HEK293 (cell line): ENCODE results near the gene FGD3.

ENCODE experiments used
- CTCF ChIA-PET: fragments of 350-600 bp; formaldehyde crosslinking; extraction: SDS; loops from one replicate; lab custom pipeline; 2021; ENCODE audit warnings: antibody characterized with exemption; lab: Yijun Ruan, JAX
- POLR2A ChIA-PET: fragments of 300-600 bp; formaldehyde crosslinking; extraction: SDS; loops from one replicate; lab custom pipeline; 2020; ENCODE audit warnings: antibody characterized with exemption, inconsistent platforms; lab: Yijun Ruan, JAX
- H3K27ac ChIP-seq: fragments of 200-500 bp; sonication (Bioruptor generic); 2 replicates; pipeline ENCODE4 v1.5.1; 2014; ENCODE audit warnings: low read depth, low read length, control low read depth, inconsistent platforms; ENCODE audit errors: extremely low read depth
- H3K36me3 ChIP-seq, 2 experiments: fragments of 200-500 bp in 1 of 2; sonication (Bioruptor generic) in 1 of 2; 1 replicate in 1 of 2; 2 replicates in 1 of 2; pipeline ENCODE4 v1.5.1; 2014 to 2017; ENCODE audit warnings: inconsistent platforms in 2 of 2, low read length in 2 of 2; ENCODE audit not compliant: control insufficient read depth in 2 of 2, insufficient read depth in 1 of 2
- H3K4me1 ChIP-seq: fragments of 200-500 bp; sonication (Bioruptor generic); 2 replicates; pipeline ENCODE4 v1.5.1; 2014; ENCODE audit warnings: mild to moderate bottlenecking, low read length, inconsistent platforms; ENCODE audit not compliant: control insufficient read depth, insufficient read depth
- H3K4me3 ChIP-seq: 2 replicates; pipeline ENCODE4 v1.5.1; 2011; ENCODE audit warnings: low read depth, mild to moderate bottlenecking, control low read depth, low read length, moderate library complexity
- H3K9me3 ChIP-seq: fragments of 200-500 bp; sonication (Bioruptor generic); 2 replicates; pipeline ENCODE4 v1.5.1; 2014; ENCODE audit warnings: low read depth, low read length, inconsistent platforms; ENCODE audit not compliant: control insufficient read depth, insufficient read depth
- ATF2 ChIP-seq: fragments of 450-650 bp; formaldehyde crosslinking; IDR thresholded peaks from 2 replicates; pipeline ENCODE4 v1.5.1; 2016; ENCODE audit warnings: missing biosample characterization, missing genetic modification characterization, low read depth
- IKZF3 ChIP-seq: fragments of 450-650 bp; IDR thresholded peaks from 2 replicates; pipeline ENCODE4 v1.5.0; 2018; ENCODE audit warnings: missing biosample characterization, mild to moderate bottlenecking, missing genetic modification characterization, moderate library complexity
- MEIS1 ChIP-seq: sonication (generic); formaldehyde crosslinking; IDR thresholded peaks from 2 replicates; pipeline ENCODE4 v1.8.1; 2022; ENCODE audit warnings: missing genetic modification reagents, mild to moderate bottlenecking, borderline replicate concordance
- PRDM1 ChIP-seq: fragments of 450-650 bp; formaldehyde crosslinking; IDR thresholded peaks from 2 replicates; pipeline ENCODE4; 2016; ENCODE audit warnings: missing biosample characterization, missing genetic modification characterization
- PRDM4 ChIP-seq: fragments of 450-650 bp; formaldehyde crosslinking; IDR thresholded peaks from 2 replicates; pipeline ENCODE4 v1.5.1; 2017; ENCODE audit warnings: missing biosample characterization, missing genetic modification characterization
- REST ChIP-seq: fragments of 450-650 bp; formaldehyde crosslinking; IDR thresholded peaks from 2 replicates; pipeline ENCODE4 v1.5.1; 2016; ENCODE audit warnings: missing biosample characterization, missing genetic modification characterization
- WT1 ChIP-seq: fragments of 450-650 bp; formaldehyde crosslinking; IDR thresholded peaks from 2 replicates; pipeline ENCODE4 v1.5.1; 2016; ENCODE audit warnings: missing biosample characterization, missing genetic modification characterization
- ZBTB48 ChIP-seq: fragments of 450-650 bp; formaldehyde crosslinking; IDR thresholded peaks from 2 replicates; pipeline ENCODE4 v1.5.1; 2016; ENCODE audit warnings: missing biosample characterization, missing genetic modification characterization
- ZBTB49 ChIP-seq: fragments of 450-650 bp; formaldehyde crosslinking; IDR thresholded peaks from 2 replicates; pipeline ENCODE4 v1.5.1; 2016; ENCODE audit warnings: missing biosample characterization, missing genetic modification characterization, low read depth
- ZFP3 ChIP-seq: fragments of 450-650 bp; formaldehyde crosslinking; IDR thresholded peaks from 2 replicates; pipeline ENCODE4 v1.5.1; 2016; ENCODE audit warnings: low read depth, missing biosample characterization, missing genetic modification characterization
- ZFP41 ChIP-seq: fragments of 450-650 bp; formaldehyde crosslinking; IDR thresholded peaks from 2 replicates; pipeline ENCODE4 v1.5.1; 2016; ENCODE audit warnings: missing biosample characterization, missing genetic modification characterization, borderline replicate concordance
- ZNF121 ChIP-seq: fragments of 450-650 bp; formaldehyde crosslinking; IDR thresholded peaks from 2 replicates; pipeline ENCODE4 v1.5.1; 2016; ENCODE audit warnings: missing biosample characterization, missing genetic modification characterization
- ZNF140 ChIP-seq: fragments of 450-650 bp; formaldehyde crosslinking; IDR thresholded peaks from 2 replicates; pipeline ENCODE4 v1.5.1; 2016; ENCODE audit warnings: missing biosample characterization, missing genetic modification characterization
- ZNF292 ChIP-seq: fragments of 450-650 bp; formaldehyde crosslinking; IDR thresholded peaks from 2 replicates; pipeline ENCODE4 v1.5.1; 2016; ENCODE audit warnings: low read depth, missing biosample characterization, missing genetic modification characterization, borderline replicate concordance
- ZNF350 ChIP-seq: fragments of 450-650 bp; formaldehyde crosslinking; IDR thresholded peaks from 2 replicates; pipeline ENCODE4 v1.5.0; 2017; ENCODE audit warnings: missing biosample characterization, mild to moderate bottlenecking, missing genetic modification characterization
- ZNF416 ChIP-seq: fragments of 450-650 bp; formaldehyde crosslinking; IDR thresholded peaks from 2 replicates; pipeline ENCODE4 v1.5.1; 2016; ENCODE audit warnings: missing biosample characterization, missing genetic modification characterization
- ZNF544 ChIP-seq: fragments of 450-650 bp; formaldehyde crosslinking; IDR thresholded peaks from 2 replicates; pipeline ENCODE4 v1.5.0; 2017; ENCODE audit warnings: missing biosample characterization, missing genetic modification characterization
- ZNF558 ChIP-seq: fragments of 450-650 bp; formaldehyde crosslinking; IDR thresholded peaks from 2 replicates; pipeline ENCODE4 v1.5.1; 2016; ENCODE audit warnings: missing biosample characterization, missing genetic modification characterization
- ZNF610 ChIP-seq: fragments of 450-650 bp; formaldehyde crosslinking; IDR thresholded peaks from 2 replicates; pipeline ENCODE4 v1.5.1; 2016; ENCODE audit warnings: missing biosample characterization, missing genetic modification characterization, borderline replicate concordance
- ZNF629 ChIP-seq: fragments of 450-650 bp; formaldehyde crosslinking; IDR thresholded peaks from 2 replicates; pipeline ENCODE4 v1.5.1; 2017; ENCODE audit warnings: missing biosample characterization, missing genetic modification characterization
- ZNF660 ChIP-seq: fragments of 450-650 bp; IDR thresholded peaks from 2 replicates; pipeline ENCODE4 v1.5.1; 2018; ENCODE audit warnings: missing biosample characterization, mild to moderate bottlenecking, missing genetic modification characterization
- ZNF664 ChIP-seq: fragments of 450-650 bp; formaldehyde crosslinking; IDR thresholded peaks from 2 replicates; pipeline ENCODE4 v1.5.1; 2016; ENCODE audit warnings: missing biosample characterization, missing genetic modification characterization
- ZNF670 ChIP-seq: fragments of 450-650 bp; formaldehyde crosslinking; IDR thresholded peaks from 2 replicates; pipeline ENCODE4 v1.5.1; 2016; ENCODE audit warnings: missing biosample characterization, missing genetic modification characterization, low read depth
- ZXDB ChIP-seq: fragments of 450-650 bp; formaldehyde crosslinking; IDR thresholded peaks from 2 replicates; pipeline ENCODE4 v1.5.1; 2016; ENCODE audit warnings: missing biosample characterization, missing genetic modification characterization

Gene FGD3

GRCh38 chr9:93050231-93050630 is 102.9 kb downstream of the FGD3 start (continued):
- TF ChIP-seq ZNF664 (tag by site-specific recombination) (no peak), MEIS1 (CRISPR knock-in tag) (no peak), ZNF610 (tag by site-specific recombination) (no peak), ZBTB49 (tag by site-specific recombination) (no peak)

GRCh38 chr9:93051680-93052089 is 104.4 kb downstream of the FGD3 start:
- no peaks in the 10 kb centered on the region for H3K36me3 ChIP-seq
- no peaks in the 10 kb centered on the region for H3K4me1 ChIP-seq
- H3K27ac ChIP-seq, result no peak overlapping the region
- no peaks in the 10 kb centered on the region for H3K9me3 ChIP-seq
- ChIA-PET CTCF (interaction anchor here (0.5 to 1.3 kb wide), 2 partner anchors 47 to 556 kb away, joined by 3 to 4 read pairs; no protein-coding TSS in a partner anchor), POLR2A (no interaction called here)
- no peak overlapping the region for H3K4me3 ChIP-seq
- no peak for TF ChIP-seq PRDM1
- TF ChIP-seq ZNF140 (tag by site-specific recombination), result no peak
- no peak for TF ChIP-seq ZFP3 (tag by site-specific recombination)
- no peak for TF ChIP-seq ATF2
- no peak for TF ChIP-seq PRDM4 (tag by site-specific recombination)
- no peak for TF ChIP-seq ZNF660
- no peak for TF ChIP-seq WT1
- TF ChIP-seq, all 188 proteins: peak for 0

GRCh38 chr9:93052791-93053540 is 105.6 kb downstream of the FGD3 start:
- CTCF ChIA-PET, result interaction anchor here (0.6 kb wide), 1 partner anchor 259 kb away, joined by 4 read pairs; no protein-coding TSS in a partner anchor
- TF ChIP-seq REST (tag by site-specific recombination) (no peak), ZNF629 (tag by site-specific recombination) (no peak), ZNF558 (tag by site-specific recombination) (no peak), ZNF670 (no peak), ZNF121 (no peak), ZXDB (no peak), ZNF416 (no peak), ZFP41 (no peak), ZNF544 (tag by site-specific recombination) (no peak), ZBTB48 (tag by site-specific recombination) (no peak), ZNF292 (tag by site-specific recombination) (no peak), ZNF350 (tag by site-specific recombination) (no peak), IKZF3 (tag by site-specific recombination) (no peak)

More at GRCh38 chr9:93052791-93053540, 105.6 kb downstream of the FGD3 start:
- H3K4me1 ChIP-seq, result no peaks in the 10 kb centered on the region
- POLR2A ChIA-PET, result no interaction called here
- H3K36me3 ChIP-seq, result no peaks in the 10 kb centered on the region
- no peaks in the 10 kb centered on the region for H3K9me3 ChIP-seq
- no peak overlapping the region for H3K4me3 ChIP-seq
- H3K27ac ChIP-seq, result no peak overlapping the region
